ENCODE data around the gene ZNF467. TPM values are rescaled to one million over a fixed set of nuclear protein-coding genes. Genes with fewer than 3 reads are reported as not detected.

The ZNF467 gene
- total RNA-seq, 2 donors from 2014 or later: 6.0 to 7.9 TPM

DNA sequence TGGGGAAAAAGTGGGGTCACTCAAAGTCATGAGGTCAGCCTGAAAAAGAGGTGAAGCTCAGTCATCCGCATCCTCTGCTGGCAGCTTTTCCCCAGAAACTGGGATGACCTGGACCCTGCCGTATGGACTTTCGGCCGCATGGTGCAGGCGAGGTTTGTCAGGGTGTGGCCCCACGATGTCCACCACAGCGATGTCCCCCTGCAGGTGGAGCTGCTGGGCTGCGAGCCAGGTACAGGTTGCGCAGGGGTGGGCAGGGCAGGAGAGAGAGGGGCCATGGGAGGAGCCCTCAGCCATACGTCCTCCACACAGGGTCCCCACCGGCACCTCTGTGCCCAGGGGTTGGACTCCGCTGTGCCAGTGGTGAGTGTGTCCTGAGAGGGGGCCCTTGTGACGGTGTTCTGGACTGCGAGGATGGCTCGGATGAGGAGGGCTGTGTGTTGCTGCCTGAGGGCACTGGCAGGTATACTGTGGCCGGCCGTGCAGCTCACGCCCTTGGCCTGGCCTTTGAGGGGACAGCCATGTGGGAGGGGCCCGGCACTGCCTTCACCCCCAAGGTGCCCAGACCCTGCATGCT is 23.0 kb upstream of the ZNF467 start:
- H3K27ac ChIP-seq: no peak overlapping the region
- no peaks in the 10 kb centered on the region for H3K4me1 ChIP-seq (replicated peaks)
- H3K9me3 ChIP-seq: no peaks in the 10 kb centered on the region
- intact Hi-C loops (cut with DNase I): no loop called here
- 92% methylated on average over 18 of the region's 19 CpGs for WGBS
- H3K27me3 ChIP-seq (replicated peaks; ENCODE audit: insufficient read depth): no peaks in the 10 kb centered on the region
- H3K4me3 ChIP-seq: no peak overlapping the region
- H3K36me3 ChIP-seq: no peaks in the 10 kb centered on the region
- DNase-seq (ENCODE audit: low spot score): no peak
- TF ChIP-seq, protein P1, sequence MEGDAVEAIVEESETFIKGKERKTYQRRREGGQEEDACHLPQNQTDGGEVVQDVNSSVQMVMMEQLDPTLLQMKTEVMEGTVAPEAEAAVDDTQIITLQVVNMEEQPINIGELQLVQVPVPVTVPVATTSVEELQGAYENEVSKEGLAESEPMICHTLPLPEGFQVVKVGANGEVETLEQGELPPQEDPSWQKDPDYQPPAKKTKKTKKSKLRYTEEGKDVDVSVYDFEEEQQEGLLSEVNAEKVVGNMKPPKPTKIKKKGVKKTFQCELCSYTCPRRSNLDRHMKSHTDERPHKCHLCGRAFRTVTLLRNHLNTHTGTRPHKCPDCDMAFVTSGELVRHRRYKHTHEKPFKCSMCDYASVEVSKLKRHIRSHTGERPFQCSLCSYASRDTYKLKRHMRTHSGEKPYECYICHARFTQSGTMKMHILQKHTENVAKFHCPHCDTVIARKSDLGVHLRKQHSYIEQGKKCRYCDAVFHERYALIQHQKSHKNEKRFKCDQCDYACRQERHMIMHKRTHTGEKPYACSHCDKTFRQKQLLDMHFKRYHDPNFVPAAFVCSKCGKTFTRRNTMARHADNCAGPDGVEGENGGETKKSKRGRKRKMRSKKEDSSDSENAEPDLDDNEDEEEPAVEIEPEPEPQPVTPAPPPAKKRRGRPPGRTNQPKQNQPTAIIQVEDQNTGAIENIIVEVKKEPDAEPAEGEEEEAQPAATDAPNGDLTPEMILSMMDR (IDR thresholded peaks at IDR 0.05): no peak
- TF ChIP-seq POLR2AphosphoS5 (IDR thresholded peaks at IDR 0.05) (no peak), POLR2A (IDR thresholded peaks at IDR 0.05) (no peak)

DNA sequence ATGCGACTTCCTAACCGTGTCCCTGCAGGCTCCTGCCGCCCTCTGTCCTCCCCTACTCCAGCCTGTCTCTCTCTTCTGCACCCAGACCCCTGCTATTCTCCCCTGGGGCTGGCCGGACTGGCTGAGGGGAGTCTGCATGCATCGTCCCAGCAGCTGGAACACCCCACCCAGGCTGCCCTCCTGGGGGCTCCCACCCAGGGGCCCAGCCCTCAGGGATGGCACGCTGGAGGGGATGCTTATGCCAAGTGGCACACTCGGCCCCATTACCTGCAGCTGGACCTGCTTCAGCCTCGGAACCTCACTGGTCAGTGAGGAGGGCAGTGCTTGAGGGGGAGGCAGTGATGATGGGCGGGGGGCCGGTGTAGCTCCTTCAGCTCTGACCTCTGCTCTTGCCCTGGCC is 21.7 kb upstream of the ZNF467 start:
- no peaks in the 10 kb centered on the region for H3K4me1 ChIP-seq (replicated peaks)
- TF ChIP-seq, protein P1 (IDR thresholded peaks at IDR 0.05): no peak
- TF ChIP-seq POLR2A (IDR thresholded peaks at IDR 0.05): no peak
- no peak for TF ChIP-seq POLR2AphosphoS5 (IDR thresholded peaks at IDR 0.05)
- peaks cover 10% of the 10 kb centered on the region for H3K27me3 ChIP-seq (replicated peaks; ENCODE audit: insufficient read depth)
- no peak overlapping the region for H3K4me3 ChIP-seq
- H3K27ac ChIP-seq: no peak overlapping the region
- no peaks in the 10 kb centered on the region for H3K36me3 ChIP-seq
- no peaks in the 10 kb centered on the region for H3K9me3 ChIP-seq
- no peak for DNase-seq (ENCODE audit: low spot score)
- intact Hi-C loops (cut with DNase I): no loop called here
- WGBS: 84% methylated on average over 10 of the region's 10 CpGs

DNA sequence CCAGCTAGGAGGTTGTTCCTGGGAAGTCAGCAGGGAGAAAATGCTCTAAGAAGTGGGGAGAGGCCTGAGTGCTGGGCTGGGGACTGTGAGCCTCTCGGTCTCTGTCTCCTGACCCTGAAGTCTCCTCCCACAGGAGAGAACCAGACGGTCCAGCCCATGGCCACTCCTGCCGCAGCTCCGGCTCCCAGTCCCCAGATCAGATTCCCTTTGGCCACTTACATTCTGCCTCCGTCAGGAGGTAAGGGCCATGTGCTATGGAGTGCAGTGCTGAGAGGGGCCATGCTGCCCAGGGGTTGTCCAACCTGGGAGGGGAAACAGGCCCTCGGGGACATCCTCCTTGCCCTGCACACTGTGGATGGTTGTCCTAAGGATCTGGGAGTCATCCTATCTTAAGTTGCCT is 21.3 kb upstream of the ZNF467 start:
- TF ChIP-seq POLR2AphosphoS5 (IDR thresholded peaks at IDR 0.05) (no peak), POLR2A (IDR thresholded peaks at IDR 0.05) (no peak)
- TF ChIP-seq, protein P1 (IDR thresholded peaks at IDR 0.05): no peak
- Histone ChIP-seq H3K36me3 (no peaks in the 10 kb centered on the region), H3K4me3 (no peak overlapping the region), H3K27me3 (replicated peaks; ENCODE audit: insufficient read depth) (peaks cover 15% of the 10 kb centered on the region), H3K27ac (no peak overlapping the region), H3K4me1 (replicated peaks) (no peaks in the 10 kb centered on the region), H3K9me3 (no peaks in the 10 kb centered on the region)
- 63% methylated on average over 6 of the region's 6 CpGs for WGBS
- DNase-seq (ENCODE audit: low spot score): no peak
- intact Hi-C loops (cut with DNase I): no loop called here

DNA sequence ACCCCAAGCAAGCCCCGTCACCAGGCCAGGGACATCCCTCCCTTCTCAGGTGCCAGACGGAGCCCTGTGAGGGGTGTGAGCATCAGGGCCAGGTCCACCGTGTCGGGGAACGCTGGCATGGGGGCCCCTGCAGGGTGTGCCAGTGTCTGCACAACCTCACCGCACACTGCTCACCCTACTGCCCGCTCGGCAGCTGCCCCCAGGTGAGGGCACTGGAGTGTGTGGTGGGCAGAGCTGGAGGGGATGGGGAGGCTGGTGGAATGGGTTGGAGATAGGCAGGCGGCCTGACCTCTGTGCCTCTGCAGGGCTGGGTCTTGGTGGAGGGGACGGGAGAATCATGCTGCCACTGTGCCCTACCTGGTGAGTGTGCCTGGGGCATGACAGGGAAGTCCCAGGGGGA is 19.9 kb upstream of the ZNF467 start:
- TF ChIP-seq POLR2AphosphoS5 (IDR thresholded peaks at IDR 0.05): no peak
- TF ChIP-seq, protein P1 (IDR thresholded peaks at IDR 0.05): no peak
- TF ChIP-seq POLR2A (IDR thresholded peaks at IDR 0.05): no peak
- 80% methylated on average over 10 of the region's 10 CpGs for WGBS
- Histone ChIP-seq H3K27ac (no peak overlapping the region), H3K27me3 (replicated peaks; ENCODE audit: insufficient read depth) (peaks cover 24% of the 10 kb centered on the region), H3K4me1 (replicated peaks) (no peaks in the 10 kb centered on the region), H3K4me3 (no peak overlapping the region), H3K36me3 (no peaks in the 10 kb centered on the region), H3K9me3 (no peaks in the 10 kb centered on the region)
- intact Hi-C loops (cut with DNase I): no loop called here
- no peak for DNase-seq (ENCODE audit: low spot score)

DNA sequence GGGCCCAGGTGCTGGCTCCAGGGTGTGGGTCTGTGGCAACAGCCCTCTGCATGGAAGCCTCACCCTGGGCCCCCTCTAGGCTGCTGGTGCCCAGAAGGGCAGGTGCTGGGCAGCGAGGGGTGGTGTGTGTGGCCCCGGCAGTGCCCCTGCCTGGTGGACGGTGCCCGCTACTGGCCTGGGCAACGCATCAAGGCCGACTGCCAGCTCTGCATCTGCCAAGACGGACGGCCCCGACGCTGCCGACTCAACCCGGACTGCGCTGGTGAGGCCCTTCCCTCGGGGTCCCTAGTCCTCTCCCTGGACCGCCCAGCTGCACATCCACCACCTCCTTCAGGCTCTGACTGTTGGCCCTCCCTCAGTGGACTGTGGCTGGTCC is 18.8 kb upstream of the ZNF467 start:
- no peak overlapping the region for H3K4me3 ChIP-seq
- H3K9me3 ChIP-seq: no peaks in the 10 kb centered on the region
- peaks cover 24% of the 10 kb centered on the region for H3K27me3 ChIP-seq (replicated peaks; ENCODE audit: insufficient read depth)
- DNase-seq (ENCODE audit: low spot score): no peak
- no peaks in the 10 kb centered on the region for H3K4me1 ChIP-seq (replicated peaks)
- 91% methylated on average over 15 of the region's 15 CpGs for WGBS
- TF ChIP-seq, protein P1 (IDR thresholded peaks at IDR 0.05): no peak
- no peak for TF ChIP-seq POLR2A (IDR thresholded peaks at IDR 0.05)
- no peak for TF ChIP-seq POLR2AphosphoS5 (IDR thresholded peaks at IDR 0.05)
- no peak overlapping the region for H3K27ac ChIP-seq
- intact Hi-C loops (cut with DNase I): no loop called here
- H3K36me3 ChIP-seq: no peaks in the 10 kb centered on the region
